ENCODE results near the gene ELFN2. TPM values are rescaled to one million over a fixed set of nuclear protein-coding genes. Genes with fewer than 3 reads are reported as not detected.

Gene ELFN2
- total RNA-seq, 3 donors from 2014 or later, result 0.03 to 0.33 (median 0.05) TPM

DNA sequence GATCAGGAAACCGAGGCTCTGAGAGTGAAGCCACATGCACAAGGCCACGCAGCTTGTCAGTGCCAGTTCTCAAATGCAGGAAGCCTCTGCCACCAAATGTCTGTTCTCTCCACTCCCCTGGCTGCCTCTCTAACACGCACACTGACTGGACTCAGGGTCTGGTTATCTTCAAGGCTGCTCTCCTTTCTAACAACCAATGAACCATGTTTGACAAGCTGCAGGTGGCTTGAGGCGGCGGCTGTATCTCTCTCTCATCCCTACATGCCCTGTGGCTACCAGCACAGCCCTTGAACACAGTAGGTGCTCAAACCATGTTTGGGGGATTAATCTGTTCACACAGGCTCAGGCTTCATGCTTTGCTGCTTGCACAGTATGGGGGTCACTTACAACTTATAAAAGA lies 35.2 kb upstream of the ELFN2 start:
- H3K4me3 Mint-ChIP-seq, result no peak overlapping the region
- H3K9me3 Mint-ChIP-seq, result no peaks in the 10 kb centered on the region
- no peaks in the 10 kb centered on the region for H3K27me3 Mint-ChIP-seq (ENCODE audit: low read depth)
- ATAC-seq (no peak), DNase-seq (no peak)
- peaks cover 5% of the 10 kb centered on the region for H3K4me1 Mint-ChIP-seq (ENCODE audit: low read depth)
- H3K36me3 Mint-ChIP-seq (ENCODE audit: insufficient read depth), result peaks cover 31% of the 10 kb centered on the region

DNA sequence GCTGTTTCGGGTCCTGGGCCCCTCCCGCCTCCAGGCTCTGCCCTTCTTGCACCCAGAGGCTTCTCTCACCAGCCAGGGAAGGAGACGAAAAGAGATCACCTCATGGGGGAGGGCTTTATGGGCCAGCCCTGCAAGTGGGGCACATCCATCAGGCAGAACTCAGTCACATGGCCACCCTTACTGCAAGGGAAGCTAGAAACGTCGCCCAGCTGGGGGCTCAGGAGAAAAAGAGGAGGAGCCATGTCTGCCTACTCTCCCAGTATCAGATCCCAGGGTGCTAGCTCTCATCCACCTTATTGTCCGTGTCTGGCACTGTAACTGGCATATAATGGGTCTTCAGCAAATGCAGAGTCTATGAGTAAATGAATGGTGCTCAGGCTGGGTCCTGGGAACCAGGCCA lies 34.7 kb upstream of the ELFN2 start:
- DNase-seq (no peak), ATAC-seq (no peak)
- no peak overlapping the region for H3K4me3 Mint-ChIP-seq
- H3K36me3 Mint-ChIP-seq (ENCODE audit: insufficient read depth), result peaks cover 29% of the 10 kb centered on the region
- H3K9me3 Mint-ChIP-seq, result no peaks in the 10 kb centered on the region
- no peaks in the 10 kb centered on the region for H3K27me3 Mint-ChIP-seq (ENCODE audit: low read depth)
- H3K4me1 Mint-ChIP-seq (ENCODE audit: low read depth), result peaks cover 5% of the 10 kb centered on the region

DNA sequence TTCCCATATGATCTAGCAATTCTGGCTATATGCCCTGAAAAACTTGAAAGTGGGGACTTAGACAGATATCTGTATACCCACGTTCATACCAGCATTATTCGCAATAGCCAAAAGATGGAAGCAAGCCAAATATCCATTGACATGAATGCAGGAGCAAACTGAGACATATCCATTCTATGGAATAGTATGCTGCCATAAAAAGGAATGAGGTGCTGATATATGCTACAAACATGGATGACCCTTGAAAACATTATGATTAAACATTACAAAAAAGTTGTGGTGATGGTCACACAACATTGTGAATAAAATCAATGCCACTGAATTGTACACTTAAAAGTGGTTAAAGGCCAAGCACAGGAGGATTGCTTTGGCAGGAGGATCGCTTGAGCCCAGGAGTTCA lies 33.4 kb upstream of the ELFN2 start:
- Mint-ChIP-seq H3K9me3 (no peaks in the 10 kb centered on the region), H3K4me3 (no peak overlapping the region), H3K4me1 (ENCODE audit: low read depth) (peaks cover 4% of the 10 kb centered on the region), H3K36me3 (ENCODE audit: insufficient read depth) (peaks cover 24% of the 10 kb centered on the region), H3K27me3 (ENCODE audit: low read depth) (no peaks in the 10 kb centered on the region)
- ATAC-seq, result no peak
- DNase-seq, result no peak

DNA sequence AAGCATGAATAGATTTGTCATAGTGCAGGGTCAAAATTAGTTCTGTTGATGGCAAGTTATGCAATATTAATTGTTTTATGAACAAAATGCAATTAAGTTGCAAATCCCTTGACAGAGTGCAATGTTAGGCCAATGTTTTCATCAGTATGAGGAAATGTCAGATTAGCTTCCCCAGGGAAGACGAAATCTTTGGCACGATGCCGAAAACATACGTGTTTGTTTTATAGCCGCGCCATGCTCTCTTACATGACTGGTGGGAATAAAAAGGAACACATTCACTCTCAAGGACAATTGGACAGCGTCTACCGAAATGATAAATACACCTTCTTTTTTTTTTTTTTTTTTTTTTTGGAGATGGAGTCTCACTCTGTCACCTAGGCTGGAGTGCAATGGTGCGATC lies 31.9 kb upstream of the ELFN2 start:
- no peaks in the 10 kb centered on the region for H3K9me3 Mint-ChIP-seq
- no peak overlapping the region for H3K4me3 Mint-ChIP-seq
- H3K27me3 Mint-ChIP-seq (ENCODE audit: low read depth), result no peaks in the 10 kb centered on the region
- DNase-seq, result no peak
- no peaks in the 10 kb centered on the region for H3K4me1 Mint-ChIP-seq (ENCODE audit: low read depth)
- H3K36me3 Mint-ChIP-seq (ENCODE audit: insufficient read depth), result peaks cover 20% of the 10 kb centered on the region
- ATAC-seq, result no peak

DNA sequence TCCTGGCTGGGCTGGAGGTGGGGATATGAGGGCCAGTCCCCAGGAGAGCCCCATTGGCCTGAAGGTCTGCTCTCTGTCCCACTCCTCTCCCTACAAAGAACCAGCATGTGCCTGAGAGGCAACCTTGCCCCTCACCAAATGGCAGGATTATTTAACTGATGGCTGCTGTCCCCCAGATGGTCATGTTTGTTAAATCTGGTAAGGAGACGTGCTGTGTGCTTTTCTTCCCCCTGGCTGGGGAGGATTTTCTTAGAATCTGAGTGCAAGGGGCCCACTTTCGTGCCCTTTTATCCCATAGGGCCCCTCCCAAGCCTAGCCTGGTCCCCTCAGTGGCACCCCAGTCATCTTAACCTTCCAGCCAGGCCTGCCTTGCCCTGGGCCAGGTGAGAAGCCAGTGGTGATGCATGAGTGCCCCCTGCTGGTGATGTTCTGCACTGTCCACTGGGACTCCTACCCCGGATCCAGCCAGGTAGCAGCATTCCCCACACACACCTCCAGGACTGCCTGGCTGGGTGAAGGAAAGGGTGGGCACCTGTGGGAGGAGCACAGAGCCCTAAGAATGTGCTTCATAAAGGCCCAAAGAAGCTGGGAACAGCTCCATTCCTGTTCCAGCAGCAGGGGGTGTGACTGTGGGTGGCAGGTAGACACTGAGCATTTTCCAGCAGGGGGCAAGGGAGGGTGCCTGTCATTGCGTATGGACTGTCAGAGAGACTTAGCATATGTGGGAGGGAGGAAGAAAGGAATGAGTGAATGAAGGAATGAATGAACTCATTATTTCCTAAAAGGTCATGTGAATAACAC lies 30.0 kb upstream of the ELFN2 start:
- peaks cover 20% of the 10 kb centered on the region for H3K36me3 Mint-ChIP-seq (ENCODE audit: insufficient read depth)
- no peaks in the 10 kb centered on the region for H3K27me3 Mint-ChIP-seq (ENCODE audit: low read depth)
- DNase-seq (peak; percentile 87), ATAC-seq (peak; percentile 98 to 99)
- no peaks in the 10 kb centered on the region for H3K9me3 Mint-ChIP-seq
- no peak overlapping the region for H3K4me3 Mint-ChIP-seq
- H3K4me1 Mint-ChIP-seq (ENCODE audit: low read depth), result no peaks in the 10 kb centered on the region

DNA sequence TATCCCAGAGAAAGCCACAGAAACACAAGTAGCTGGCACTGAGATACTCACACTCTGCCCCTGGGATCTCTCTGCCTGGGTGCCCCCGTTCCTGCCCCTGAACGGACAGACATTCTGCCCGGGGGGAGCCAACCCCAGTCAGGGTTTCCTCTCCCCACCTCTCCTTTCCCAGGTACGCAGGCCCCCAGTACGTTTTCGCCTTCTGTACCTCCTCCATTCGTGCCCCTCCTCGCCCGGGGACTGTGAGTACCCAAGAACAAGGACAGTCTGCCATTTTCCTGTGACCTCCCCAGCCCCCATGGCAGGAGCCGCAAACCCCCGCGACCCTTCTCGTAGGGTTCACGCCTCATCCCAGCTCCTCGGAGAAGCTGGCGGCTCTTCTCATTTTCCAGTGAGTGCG lies 29.1 kb upstream of the ELFN2 start:
- no peaks in the 10 kb centered on the region for H3K9me3 Mint-ChIP-seq
- no peaks in the 10 kb centered on the region for H3K27me3 Mint-ChIP-seq (ENCODE audit: low read depth)
- H3K36me3 Mint-ChIP-seq (ENCODE audit: insufficient read depth), result peaks cover 16% of the 10 kb centered on the region
- no peak overlapping the region for H3K4me3 Mint-ChIP-seq
- ATAC-seq (no peak), DNase-seq (no peak)
- no peaks in the 10 kb centered on the region for H3K4me1 Mint-ChIP-seq (ENCODE audit: low read depth)

DNA sequence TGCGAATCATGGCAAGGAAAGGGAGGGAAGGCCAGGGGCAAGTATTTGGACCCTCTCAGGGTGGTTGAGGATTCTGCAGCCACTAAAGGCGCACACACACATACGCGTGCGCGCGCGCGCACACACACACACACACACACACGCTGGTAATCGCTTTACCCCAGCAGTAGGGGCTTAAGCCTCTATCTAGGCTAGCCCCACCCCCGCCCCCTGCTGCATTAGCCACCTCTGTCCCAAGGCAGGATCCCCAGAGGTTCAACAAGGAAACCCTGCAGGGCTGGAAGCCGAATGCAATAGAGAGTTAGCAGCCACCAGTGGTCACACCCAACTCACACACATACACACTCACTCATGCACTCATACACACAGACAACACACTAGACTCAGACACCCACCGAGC lies 28.6 kb upstream of the ELFN2 start:
- no peaks in the 10 kb centered on the region for H3K27me3 Mint-ChIP-seq (ENCODE audit: low read depth)
- H3K4me3 Mint-ChIP-seq, result no peak overlapping the region
- DNase-seq (no peak), ATAC-seq (no peak)
- peaks cover 19% of the 10 kb centered on the region for H3K36me3 Mint-ChIP-seq (ENCODE audit: insufficient read depth)
- no peaks in the 10 kb centered on the region for H3K9me3 Mint-ChIP-seq
- no peaks in the 10 kb centered on the region for H3K4me1 Mint-ChIP-seq (ENCODE audit: low read depth)

DNA sequence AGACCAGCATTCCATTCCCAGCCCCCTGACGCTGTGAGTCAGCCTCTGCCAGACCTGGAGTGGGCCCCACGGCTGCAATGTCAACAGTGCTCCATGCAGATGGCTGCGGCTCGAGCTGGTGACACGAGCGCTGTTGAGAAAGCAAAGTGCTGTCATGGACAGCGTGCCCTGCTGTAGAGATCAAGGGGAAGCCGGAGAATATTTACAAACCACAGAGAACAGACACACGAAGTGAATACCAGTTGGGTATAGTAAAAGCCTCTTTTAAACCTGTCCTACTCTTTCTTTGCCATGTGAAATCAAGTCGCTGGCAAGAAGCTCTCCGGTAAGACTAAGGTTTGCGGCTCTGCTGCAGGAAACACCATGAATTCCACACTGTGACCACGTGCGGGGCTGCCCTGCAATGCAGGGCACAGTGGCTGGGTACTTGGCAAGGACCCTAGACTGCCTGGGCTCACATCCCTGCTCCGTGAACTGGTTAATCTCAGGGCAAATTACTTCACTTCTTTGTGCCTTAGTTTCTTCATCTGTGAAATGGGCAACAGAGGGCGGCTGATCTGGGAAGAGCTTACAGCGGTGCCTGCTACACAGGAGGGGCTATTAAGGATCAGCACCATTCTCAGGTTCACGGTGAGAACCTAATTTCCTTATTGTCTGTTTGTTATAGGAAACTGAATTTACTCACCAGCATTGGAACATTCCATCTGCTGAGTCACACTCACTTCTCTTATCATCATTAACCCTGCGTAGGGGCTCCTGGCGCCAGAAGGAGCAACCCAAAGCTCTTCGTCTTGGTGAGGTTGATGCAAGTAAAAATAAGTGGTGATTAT lies 27.8 kb upstream of the ELFN2 start:
- Mint-ChIP-seq H3K9me3 (no peaks in the 10 kb centered on the region), H3K4me1 (ENCODE audit: low read depth) (peaks cover 4% of the 10 kb centered on the region), H3K4me3 (no peak overlapping the region), H3K27me3 (ENCODE audit: low read depth) (no peaks in the 10 kb centered on the region), H3K36me3 (ENCODE audit: insufficient read depth) (peaks cover 15% of the 10 kb centered on the region)
- DNase-seq, result no peak
- no peak for ATAC-seq

DNA sequence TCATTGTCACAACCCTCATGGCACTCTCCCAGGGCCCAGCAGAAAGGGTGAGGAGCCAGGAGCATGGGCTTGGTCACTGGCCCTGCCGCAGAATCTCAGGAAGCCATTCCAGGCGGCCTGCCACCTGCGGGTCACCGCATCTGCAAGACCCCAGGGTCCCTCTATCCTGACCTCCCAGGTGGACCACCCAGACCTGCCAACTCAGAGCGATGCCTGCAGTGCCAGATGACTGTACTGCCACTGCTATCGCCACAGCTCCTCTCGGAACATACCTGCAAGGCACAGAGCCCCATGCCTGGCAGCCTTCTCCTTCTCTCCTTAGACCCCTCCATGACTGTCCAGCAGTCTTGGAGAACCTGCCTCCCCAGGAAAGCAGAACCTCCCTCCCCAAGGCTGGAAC lies 26.4 kb upstream of the ELFN2 start:
- DNase-seq (no peak), ATAC-seq (no peak)
- no peaks in the 10 kb centered on the region for H3K9me3 Mint-ChIP-seq
- no peak overlapping the region for H3K4me3 Mint-ChIP-seq
- H3K4me1 Mint-ChIP-seq (ENCODE audit: low read depth), result peaks cover 4% of the 10 kb centered on the region
- no peaks in the 10 kb centered on the region for H3K27me3 Mint-ChIP-seq (ENCODE audit: low read depth)
- H3K36me3 Mint-ChIP-seq (ENCODE audit: insufficient read depth), result peaks cover 7% of the 10 kb centered on the region

DNA sequence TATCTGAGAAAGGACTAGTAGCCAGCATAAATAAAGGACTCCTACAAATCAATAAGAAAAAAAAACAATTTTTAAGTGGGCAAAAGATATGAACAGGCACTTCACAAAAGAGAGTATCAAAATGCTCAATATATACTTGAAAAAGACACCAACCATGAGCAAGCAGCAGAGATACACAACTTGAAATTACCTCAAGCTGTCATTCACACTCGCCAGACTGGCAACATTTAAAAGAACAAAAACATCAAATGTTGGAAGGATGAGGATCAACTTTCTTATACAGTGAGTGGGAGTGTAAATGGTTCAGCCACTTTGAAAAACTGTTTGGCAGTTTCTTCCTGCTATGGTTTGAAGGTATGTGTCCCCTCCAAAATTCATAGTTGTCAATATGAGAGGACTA lies 23.9 kb upstream of the ELFN2 start:
- no peaks in the 10 kb centered on the region for H3K9me3 Mint-ChIP-seq
- H3K36me3 Mint-ChIP-seq (ENCODE audit: insufficient read depth), result peaks cover 6% of the 10 kb centered on the region
- H3K4me1 Mint-ChIP-seq (ENCODE audit: low read depth), result peaks cover 4% of the 10 kb centered on the region
- DNase-seq, result no peak
- H3K27me3 Mint-ChIP-seq (ENCODE audit: low read depth), result no peaks in the 10 kb centered on the region
- H3K4me3 Mint-ChIP-seq, result no peak overlapping the region
- ATAC-seq, result no peak

DNA sequence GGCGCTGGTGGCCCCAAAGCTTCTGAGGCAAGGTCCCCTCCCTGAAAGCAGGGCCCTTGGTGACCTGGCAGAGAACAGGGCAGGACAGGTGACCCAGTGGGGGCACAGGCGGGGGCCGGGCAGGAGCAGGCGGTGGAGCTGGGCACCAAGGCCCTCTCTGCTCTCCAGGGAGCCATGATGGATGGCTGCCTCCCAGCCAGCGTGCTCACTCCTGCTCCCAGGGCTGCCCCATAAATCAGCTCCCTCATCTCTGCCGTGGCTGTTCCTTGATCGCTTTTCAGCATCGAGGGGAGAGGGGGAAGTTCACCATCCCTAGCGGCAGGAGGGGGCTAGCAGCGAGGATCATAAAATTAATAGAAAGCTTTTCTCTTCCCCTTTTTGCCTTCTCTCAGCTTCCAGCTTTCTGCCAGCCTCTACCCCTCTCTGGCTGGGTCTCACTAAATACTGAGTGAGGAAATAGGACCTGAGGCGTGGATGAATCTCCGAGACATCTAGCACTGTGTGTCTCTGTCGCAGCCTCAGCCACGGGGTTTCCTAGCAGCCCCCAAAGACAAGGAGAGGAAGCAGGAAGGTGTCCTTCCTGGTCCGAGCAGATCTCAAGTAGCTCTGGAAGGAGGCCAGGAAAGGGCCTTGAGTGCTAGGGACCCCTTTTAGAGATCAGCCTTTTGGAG lies 22.2 kb upstream of the ELFN2 start:
- no peak for ATAC-seq

DNA sequence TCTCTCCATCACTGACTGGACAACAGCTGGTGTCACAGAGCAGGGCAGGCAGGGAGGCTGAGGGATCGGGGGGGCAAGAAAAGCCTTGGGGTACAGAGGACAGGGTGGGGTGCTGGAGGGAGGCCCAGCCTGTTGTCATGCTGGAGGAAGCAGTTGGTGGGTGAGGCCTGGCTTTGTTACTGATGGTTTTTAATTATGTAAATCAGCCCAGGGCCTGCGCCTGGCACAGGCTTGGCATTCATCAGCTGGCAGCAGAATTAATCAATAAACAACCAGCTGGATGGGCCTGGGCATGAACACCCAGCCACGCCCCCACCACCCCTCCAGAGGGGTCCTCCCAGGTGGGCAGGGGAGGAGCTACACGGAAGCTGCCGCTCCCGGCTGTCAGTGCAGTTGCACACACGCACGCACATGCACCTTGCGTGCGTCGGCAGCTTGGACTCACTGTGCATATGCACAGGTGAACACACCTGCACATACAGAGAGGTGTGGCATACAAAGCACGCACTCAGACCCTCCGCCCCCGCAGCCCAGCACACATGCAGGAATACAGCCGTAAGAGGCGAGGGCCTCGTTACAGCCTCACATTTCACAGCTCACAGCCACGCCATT lies 21.3 kb upstream of the ELFN2 start:
- ATAC-seq (no peak), DNase-seq (no peak)
- Mint-ChIP-seq H3K9me3 (no peaks in the 10 kb centered on the region), H3K4me3 (no peak overlapping the region), H3K27me3 (ENCODE audit: low read depth) (no peaks in the 10 kb centered on the region), H3K4me1 (ENCODE audit: low read depth) (peaks cover 4% of the 10 kb centered on the region), H3K36me3 (ENCODE audit: insufficient read depth) (peaks cover 3% of the 10 kb centered on the region)

More for the DNA sequence above, 22.2 kb upstream of the ELFN2 start:
- DNase-seq, result no peak
- no peaks in the 10 kb centered on the region for H3K27me3 Mint-ChIP-seq (ENCODE audit: low read depth)
- H3K4me3 Mint-ChIP-seq, result no peak overlapping the region
- H3K36me3 Mint-ChIP-seq (ENCODE audit: insufficient read depth), result peaks cover 3% of the 10 kb centered on the region
- H3K9me3 Mint-ChIP-seq, result no peaks in the 10 kb centered on the region
- peaks cover 4% of the 10 kb centered on the region for H3K4me1 Mint-ChIP-seq (ENCODE audit: low read depth)

DNA sequence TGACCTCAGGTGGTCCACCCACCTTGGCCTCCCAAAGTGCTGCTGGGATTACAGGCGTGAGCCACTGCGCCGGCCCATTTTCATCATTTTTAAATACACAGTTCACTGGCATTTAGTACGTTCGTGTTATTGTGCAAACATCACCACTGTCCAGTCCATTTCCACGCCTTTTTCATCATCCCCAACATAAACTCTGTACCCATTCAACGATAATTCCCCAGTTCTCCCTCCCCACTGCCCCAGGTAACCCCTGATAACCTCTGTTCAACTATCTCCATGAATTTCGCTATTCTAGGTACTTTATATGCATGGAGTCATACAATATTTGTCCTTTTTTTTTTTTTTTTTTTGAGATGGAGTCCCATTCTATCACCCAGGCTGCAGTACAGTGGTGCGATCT lies 18.2 kb upstream of the ELFN2 start:
- DNase-seq (no peak), ATAC-seq (no peak)
- no peak overlapping the region for H3K4me3 Mint-ChIP-seq
- H3K9me3 Mint-ChIP-seq, result peaks cover 4% of the 10 kb centered on the region
- H3K27me3 Mint-ChIP-seq (ENCODE audit: low read depth), result peaks cover 8% of the 10 kb centered on the region
- H3K4me1 Mint-ChIP-seq (ENCODE audit: low read depth), result peaks cover 4% of the 10 kb centered on the region
- peaks cover 2% of the 10 kb centered on the region for H3K36me3 Mint-ChIP-seq (ENCODE audit: insufficient read depth)

DNA sequence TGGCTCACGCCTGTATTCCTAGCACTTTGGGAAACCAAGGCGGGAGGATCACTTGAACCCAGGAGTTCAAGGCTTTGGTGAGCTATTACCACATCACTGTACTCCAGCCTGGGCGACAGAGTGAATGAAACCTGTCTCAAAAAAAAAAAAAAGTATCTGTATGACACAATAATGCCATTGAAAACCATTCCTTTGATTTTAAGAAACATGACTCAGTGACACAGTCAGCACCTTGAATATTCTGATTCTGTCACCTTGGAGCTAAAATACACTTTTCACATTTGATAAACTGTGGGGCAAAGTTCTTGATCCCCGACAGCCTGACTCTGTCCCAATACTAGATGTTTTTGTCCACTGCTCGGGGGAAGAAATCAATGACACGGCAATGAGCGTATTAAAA lies 16.7 kb upstream of the ELFN2 start:
- ATAC-seq (peak in 1 of 2 donors; percentile 25), DNase-seq (no peak)
- H3K4me1 Mint-ChIP-seq (ENCODE audit: low read depth), result no peaks in the 10 kb centered on the region
- peaks cover 4% of the 10 kb centered on the region for H3K9me3 Mint-ChIP-seq
- H3K4me3 Mint-ChIP-seq, result no peak overlapping the region
- peaks cover 2% of the 10 kb centered on the region for H3K36me3 Mint-ChIP-seq (ENCODE audit: insufficient read depth)
- peaks cover 8% of the 10 kb centered on the region for H3K27me3 Mint-ChIP-seq (ENCODE audit: low read depth)
